ENCODE measurements around the gene DHX35.

DNA sequence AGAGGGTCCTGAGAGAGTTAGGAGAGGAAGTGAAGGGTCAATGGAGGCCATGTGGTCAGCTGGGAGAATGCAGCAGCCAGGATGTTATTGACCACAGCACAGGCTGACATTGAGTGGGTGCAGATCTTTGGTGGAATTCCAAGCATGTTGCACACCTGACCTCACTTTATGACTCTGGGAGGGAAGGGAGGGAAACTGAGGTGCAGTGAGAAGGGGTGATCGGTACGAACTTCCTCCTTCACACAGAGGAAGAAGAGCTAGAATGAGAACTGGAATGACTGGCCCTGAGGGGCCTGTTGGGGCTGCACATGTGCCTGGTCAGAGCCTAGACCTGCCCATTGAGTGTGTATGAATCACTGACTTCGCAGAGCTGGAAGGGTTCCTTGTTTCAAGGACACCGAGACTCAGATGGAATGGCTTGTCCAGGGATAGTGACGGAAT is 26.2 kb upstream of the DHX35 start:
- no peak for TF ChIP-seq ZFP3 (CRISPR knock-in tag; IDR thresholded peaks at IDR 0.05)
- no peak for TF ChIP-seq ZFP30 (CRISPR knock-in tag; IDR thresholded peaks at IDR 0.05)
- TF ChIP-seq, protein P1, sequence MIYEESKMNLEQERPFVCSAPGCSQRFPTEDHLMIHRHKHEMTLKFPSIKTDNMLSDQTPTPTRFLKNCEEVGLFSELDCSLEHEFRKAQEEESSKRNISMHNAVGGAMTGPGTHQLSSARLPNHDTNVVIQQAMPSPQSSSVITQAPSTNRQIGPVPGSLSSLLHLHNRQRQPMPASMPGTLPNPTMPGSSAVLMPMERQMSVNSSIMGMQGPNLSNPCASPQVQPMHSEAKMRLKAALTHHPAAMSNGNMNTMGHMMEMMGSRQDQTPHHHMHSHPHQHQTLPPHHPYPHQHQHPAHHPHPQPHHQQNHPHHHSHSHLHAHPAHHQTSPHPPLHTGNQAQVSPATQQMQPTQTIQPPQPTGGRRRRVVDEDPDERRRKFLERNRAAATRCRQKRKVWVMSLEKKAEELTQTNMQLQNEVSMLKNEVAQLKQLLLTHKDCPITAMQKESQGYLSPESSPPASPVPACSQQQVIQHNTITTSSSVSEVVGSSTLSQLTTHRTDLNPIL (CRISPR knock-in tag; IDR thresholded peaks at IDR 0.05; ENCODE audit: low read depth): no peak
- TF ChIP-seq, protein P2, sequence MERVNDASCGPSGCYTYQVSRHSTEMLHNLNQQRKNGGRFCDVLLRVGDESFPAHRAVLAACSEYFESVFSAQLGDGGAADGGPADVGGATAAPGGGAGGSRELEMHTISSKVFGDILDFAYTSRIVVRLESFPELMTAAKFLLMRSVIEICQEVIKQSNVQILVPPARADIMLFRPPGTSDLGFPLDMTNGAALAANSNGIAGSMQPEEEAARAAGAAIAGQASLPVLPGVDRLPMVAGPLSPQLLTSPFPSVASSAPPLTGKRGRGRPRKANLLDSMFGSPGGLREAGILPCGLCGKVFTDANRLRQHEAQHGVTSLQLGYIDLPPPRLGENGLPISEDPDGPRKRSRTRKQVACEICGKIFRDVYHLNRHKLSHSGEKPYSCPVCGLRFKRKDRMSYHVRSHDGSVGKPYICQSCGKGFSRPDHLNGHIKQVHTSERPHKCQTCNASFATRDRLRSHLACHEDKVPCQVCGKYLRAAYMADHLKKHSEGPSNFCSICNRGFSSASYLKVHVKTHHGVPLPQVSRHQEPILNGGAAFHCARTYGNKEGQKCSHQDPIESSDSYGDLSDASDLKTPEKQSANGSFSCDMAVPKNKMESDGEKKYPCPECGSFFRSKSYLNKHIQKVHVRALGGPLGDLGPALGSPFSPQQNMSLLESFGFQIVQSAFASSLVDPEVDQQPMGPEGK (CRISPR knock-in tag; IDR thresholded peaks at IDR 0.05; ENCODE audit: borderline replicate concordance): no peak
- TF ChIP-seq ARNTL (CRISPR knock-in tag; IDR thresholded peaks at IDR 0.05; ENCODE audit: borderline replicate concordance, low read depth): no peak
- TF ChIP-seq RARB (CRISPR knock-in tag; IDR thresholded peaks at IDR 0.05): no peak
- no peak for TF ChIP-seq TOX (CRISPR knock-in tag; IDR thresholded peaks at IDR 0.05; ENCODE audit: borderline replicate concordance)
- TF ChIP-seq TCF4 (CRISPR knock-in tag; IDR thresholded peaks at IDR 0.05; ENCODE audit: borderline replicate concordance): no peak
- TF ChIP-seq OSR1 (CRISPR knock-in tag; IDR thresholded peaks at IDR 0.05): no peak
- no peak for TF ChIP-seq BACH2 (CRISPR knock-in tag; IDR thresholded peaks at IDR 0.05; ENCODE audit: borderline replicate concordance)
- no peak for TF ChIP-seq ESRRG (CRISPR knock-in tag; IDR thresholded peaks at IDR 0.05)
- no peak for TF ChIP-seq SNAI2 (CRISPR knock-in tag; IDR thresholded peaks at IDR 0.05)
- TF ChIP-seq, protein P3, sequence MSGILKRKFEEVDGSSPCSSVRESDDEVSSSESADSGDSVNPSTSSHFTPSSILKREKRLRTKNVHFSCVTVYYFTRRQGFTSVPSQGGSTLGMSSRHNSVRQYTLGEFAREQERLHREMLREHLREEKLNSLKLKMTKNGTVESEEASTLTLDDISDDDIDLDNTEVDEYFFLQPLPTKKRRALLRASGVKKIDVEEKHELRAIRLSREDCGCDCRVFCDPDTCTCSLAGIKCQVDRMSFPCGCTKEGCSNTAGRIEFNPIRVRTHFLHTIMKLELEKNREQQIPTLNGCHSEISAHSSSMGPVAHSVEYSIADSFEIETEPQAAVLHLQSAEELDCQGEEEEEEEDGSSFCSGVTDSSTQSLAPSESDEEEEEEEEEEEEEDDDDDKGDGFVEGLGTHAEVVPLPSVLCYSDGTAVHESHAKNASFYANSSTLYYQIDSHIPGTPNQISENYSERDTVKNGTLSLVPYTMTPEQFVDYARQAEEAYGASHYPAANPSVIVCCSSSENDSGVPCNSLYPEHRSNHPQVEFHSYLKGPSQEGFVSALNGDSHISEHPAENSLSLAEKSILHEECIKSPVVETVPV (CRISPR knock-in tag; IDR thresholded peaks at IDR 0.05): no peak
- TF ChIP-seq, protein P4, sequence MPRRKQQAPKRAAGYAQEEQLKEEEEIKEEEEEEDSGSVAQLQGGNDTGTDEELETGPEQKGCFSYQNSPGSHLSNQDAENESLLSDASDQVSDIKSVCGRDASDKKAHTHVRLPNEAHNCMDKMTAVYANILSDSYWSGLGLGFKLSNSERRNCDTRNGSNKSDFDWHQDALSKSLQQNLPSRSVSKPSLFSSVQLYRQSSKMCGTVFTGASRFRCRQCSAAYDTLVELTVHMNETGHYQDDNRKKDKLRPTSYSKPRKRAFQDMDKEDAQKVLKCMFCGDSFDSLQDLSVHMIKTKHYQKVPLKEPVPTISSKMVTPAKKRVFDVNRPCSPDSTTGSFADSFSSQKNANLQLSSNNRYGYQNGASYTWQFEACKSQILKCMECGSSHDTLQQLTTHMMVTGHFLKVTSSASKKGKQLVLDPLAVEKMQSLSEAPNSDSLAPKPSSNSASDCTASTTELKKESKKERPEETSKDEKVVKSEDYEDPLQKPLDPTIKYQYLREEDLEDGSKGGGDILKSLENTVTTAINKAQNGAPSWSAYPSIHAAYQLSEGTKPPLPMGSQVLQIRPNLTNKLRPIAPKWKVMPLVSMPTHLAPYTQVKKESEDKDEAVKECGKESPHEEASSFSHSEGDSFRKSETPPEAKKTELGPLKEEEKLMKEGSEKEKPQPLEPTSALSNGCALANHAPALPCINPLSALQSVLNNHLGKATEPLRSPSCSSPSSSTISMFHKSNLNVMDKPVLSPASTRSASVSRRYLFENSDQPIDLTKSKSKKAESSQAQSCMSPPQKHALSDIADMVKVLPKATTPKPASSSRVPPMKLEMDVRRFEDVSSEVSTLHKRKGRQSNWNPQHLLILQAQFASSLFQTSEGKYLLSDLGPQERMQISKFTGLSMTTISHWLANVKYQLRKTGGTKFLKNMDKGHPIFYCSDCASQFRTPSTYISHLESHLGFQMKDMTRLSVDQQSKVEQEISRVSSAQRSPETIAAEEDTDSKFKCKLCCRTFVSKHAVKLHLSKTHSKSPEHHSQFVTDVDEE (CRISPR knock-in tag; IDR thresholded peaks at IDR 0.05): no peak
